HepG2 (cell line): ENCODE results near the gene DAB2IP. TPM values are rescaled to one million over a fixed set of nuclear protein-coding genes. Genes with fewer than 3 reads are reported as not detected.

Experiments used
- ATAC-seq: fragments of 200-7000 bp; cut with Tn5 transposase; 3 replicates; pipeline ENCODE4 v1.9.1; 2020; ENCODE audit warnings: mild to moderate bottlenecking, moderate library complexity
- BruUV-seq: library from RNA; stranded (reverse); fragments of 400-500 nt; replicated peaks from 2 replicates; lab custom pipeline; 2021; lab: Mats Ljungman, UMichigan
- CTCF ChIA-PET: fragments of 300-600 bp; formaldehyde crosslinking; extraction: SDS; loops from one replicate; lab custom pipeline; 2021; ENCODE audit warnings: low total read pairs, inconsistent platforms, low intra/inter-chr PET ratio; lab: Yijun Ruan, JAX
- POLR2A ChIA-PET: fragments of 350-600 bp; sonication (Branson Sonifier 250); formaldehyde crosslinking; loops from one replicate; lab custom pipeline; 2020; ENCODE audit warnings: antibody characterized with exemption, inconsistent platforms; lab: Yijun Ruan, JAX
- DNase-seq: peaks from one replicate; pipeline ENCODE4 v3.0.0-alpha.2; 2015; ENCODE audit warnings: low spot score
- FAIRE-seq: peaks from 3 replicates; lab custom pipeline; 2011; peaks lifted over from hg19 to GRCh38; lab: Jason Lieb, UNC
- H2AFZ ChIP-seq: one replicate; pipeline ENCODE4 v1.6.1; 2011; ENCODE audit warnings: low read length, inconsistent platforms
- H3K27ac ChIP-seq: fragments of 300-600 bp; 3 replicates; pipeline ENCODE4 v1.8.0; 2011; ENCODE audit warnings: mixed run types, mild to moderate bottlenecking, mixed read lengths, low read length, inconsistent platforms; ENCODE audit not compliant: insufficient read depth; ENCODE audit errors: extremely low read length
- H3K27me3 ChIP-seq, 2 experiments: fragments of 200-600 bp in 1 of 2; 2 replicates in 1 of 2; 3 replicates in 1 of 2; pipeline versions ENCODE4 v1.6.0 to v1.8.0; 2011; ENCODE audit warnings: low read length in 2 of 2, mild to moderate bottlenecking in 2 of 2, moderate library complexity in 2 of 2, inconsistent platforms in 1 of 2; ENCODE audit not compliant: insufficient read depth in 2 of 2, control insufficient read depth in 1 of 2
- H3K36me3 ChIP-seq, 2 experiments: fragments of 200-600 bp in 1 of 2; replicated peaks in 1 of 2; 2 replicates in 1 of 2; 3 replicates in 1 of 2; pipeline versions ENCODE4 v1.5.1 to v1.8.0; 2011; ENCODE audit warnings: low read length in 2 of 2, inconsistent platforms in 1 of 2; ENCODE audit not compliant: insufficient read depth in 2 of 2, control insufficient read depth in 1 of 2
- H3K4me1 ChIP-seq: 2 replicates; pipeline ENCODE4 v1.5.1; 2012; ENCODE audit warnings: low read length, inconsistent platforms; ENCODE audit not compliant: insufficient read depth
- H3K4me2 ChIP-seq: 2 replicates; pipeline ENCODE4 v1.6.0; 2011; ENCODE audit warnings: low read depth, low read length, inconsistent platforms
- H3K4me3 ChIP-seq, 3 experiments: fragments of 200-600 bp in 1 of 3; sonication (generic), shearing (Covaris generic) in 1 of 3; replicated peaks in 1 of 3; 2 replicates each; pipeline ENCODE4 v1.5.1; 2011 to 2016; ENCODE audit warnings: low read length in 3 of 3, inconsistent platforms in 2 of 3, low read depth in 2 of 3, mild to moderate bottlenecking in 2 of 3, control low read depth in 1 of 3, mixed read lengths in 1 of 3; ENCODE audit not compliant: insufficient read depth in 1 of 3
- H3K79me2 ChIP-seq: one replicate; pipeline ENCODE4 v1.6.1; 2011; ENCODE audit warnings: low read length, inconsistent platforms; ENCODE audit not compliant: insufficient read depth
- H3K9ac ChIP-seq: 2 replicates; pipeline ENCODE4 v1.6.0; 2011; ENCODE audit warnings: mild to moderate bottlenecking, low read depth, low read length, inconsistent platforms; ENCODE audit not compliant: insufficient read depth
- H3K9me3 ChIP-seq: 2 replicates; pipeline ENCODE4 v1.5.1; 2012; ENCODE audit warnings: mild to moderate bottlenecking, low read length
- H4K20me1 ChIP-seq: 2 replicates; pipeline ENCODE4 v1.6.0; 2011; ENCODE audit warnings: inconsistent platforms, mild to moderate bottlenecking, low read length, moderate library complexity; ENCODE audit not compliant: insufficient read depth
- KDM5B ChIP-seq: sonication (generic); formaldehyde crosslinking; IDR thresholded peaks from 2 replicates; pipeline ENCODE4 v1.4.0; 2020; ENCODE audit warnings: missing genetic modification reagents, mild to moderate bottlenecking, borderline replicate concordance
- PAX8 ChIP-seq: sonication (generic); formaldehyde crosslinking; IDR thresholded peaks from 2 replicates; pipeline ENCODE4 v1.8.0; 2022; ENCODE audit warnings: mild to moderate bottlenecking, missing genetic modification reagents, borderline replicate concordance
- PRMT3 ChIP-seq: sonication (generic); formaldehyde crosslinking; IDR thresholded peaks from 2 replicates; pipeline ENCODE4 v1.8.1; 2022; ENCODE audit warnings: low read depth, mild to moderate bottlenecking, moderate library complexity, missing genetic modification reagents, borderline replicate concordance
- RBFOX2 ChIP-seq: fragments of 200-400 bp; formaldehyde crosslinking; IDR thresholded peaks from 2 replicates; pipeline ENCODE4 v1.6.1; 2017; ENCODE audit warnings: low read depth, mild to moderate bottlenecking, low read length
- SP1 ChIP-seq, 2 experiments: fragments of 450-650 bp in 1 of 2; sonication (generic) in 1 of 2; formaldehyde crosslinking in 1 of 2; IDR thresholded peaks; 2 replicates each; pipeline versions ENCODE4 v1.4.0 to v1.6.1; 2016 to 2020; ENCODE audit warnings: missing genetic modification reagents in 1 of 2
- ZNF512B ChIP-seq: sonication (generic); formaldehyde crosslinking; IDR thresholded peaks from 2 replicates; pipeline ENCODE4 v1.5.1; 2020; ENCODE audit warnings: missing genetic modification reagents, mild to moderate bottlenecking, borderline replicate concordance
- WGBS: methylation state at CpG from one replicate; pipeline ENCODE4 v1.1.6; 2017; ENCODE audit warnings: low lambda C conversion rate; 5-methylcytosine and 5-hydroxymethylcytosine counted together
- in situ Hi-C: cut with HindIII; loops from 2 replicates; pipeline ENCODE4 v1.10.0; 2017; ENCODE audit warnings: low pct_unique_long_range_greater_than_20kb; ENCODE audit not compliant: extremely low pct_ligation_motif_present
- intact Hi-C: fragments of 100-400 bp; cut with micrococcal nuclease; formaldehyde crosslinking; loops from one replicate; pipeline ENCODE4 v1.10.0; 2022; ENCODE audit not compliant: unreplicated experiment
- polyA plus RNA-seq, 8 experiments: library from polyadenylated mRNA; depleted of rRNA in 3 of 8; stranded (reverse) in 7 of 8; unstranded in 1 of 8; fragments of >200 nt; fragmentation: Illumina TruSeq in 4 of 8; extraction: Trizol in 4 of 8; gene quantifications; 2 replicates each; pipeline versions ENCODE4 v1.2.1 to v1.2.3, GENCODE V29; 2011 to 2016; ENCODE audit warnings: low read depth in 4 of 8, missing spikeins in 1 of 8, mixed read lengths in 1 of 8; ENCODE audit not compliant: insufficient read depth in 1 of 8
- total RNA-seq, 5 experiments: library from RNA; depleted of rRNA; stranded (reverse); fragments of >200 nt; fragmentation: Illumina TruSeq; extraction: Trizol; gene quantifications; 2 replicates each; pipeline ENCODE4 v1.2.3, GENCODE V29; 2016; ENCODE audit warnings: low read depth in 1 of 5

Gene DAB2IP
- total and polyA plus RNA-seq, 2 of the 13 experiments (the other 11 are each of a cell fraction or from before 2014, with no cell fraction given), result 25.3 to 37.9 TPM

GRCh38 chr9:121779381-121780117, 128.1 kb downstream of the DAB2IP start (continued):
- TF ChIP-seq ZNF512B (CRISPR knock-in tag) (no peak), KDM5B (CRISPR knock-in tag) (no peak)

- no peak for DNase-seq
- TF ChIP-seq RBFOX2 (no peak), PRMT3 (CRISPR knock-in tag) (no peak), SP1 (IDR thresholded peaks at IDR 0.05) (no peak), SP1 (CRISPR knock-in tag; IDR thresholded peaks at IDR 0.05) (no peak), PAX8 (CRISPR knock-in tag) (no peak)
- ATAC-seq, result no peak
- H3K9me3 ChIP-seq, result no peaks in the 10 kb centered on the region
- no peaks in the 10 kb centered on the region for H4K20me1 ChIP-seq
- H3K4me2 ChIP-seq, result no peak overlapping the region
- POLR2A ChIA-PET, result no interaction called here
- 97% methylated on average over 16 of the region's 17 CpGs for WGBS
- H3K36me3 ChIP-seq, result peaks cover 38 to 69% of the 10 kb centered on the region in 2 experiments
- no TSS peak for BruUV-seq
- H3K79me2 ChIP-seq, result no peaks in the 10 kb centered on the region
- intact Hi-C loops, result no loop called here
- no peaks in the 10 kb centered on the region for H3K4me1 ChIP-seq
- CTCF ChIA-PET, result no interaction called here
- no peak overlapping the region for H3K9ac ChIP-seq
- no peak overlapping the region for H2AFZ ChIP-seq
- no peak overlapping the region for H3K27ac ChIP-seq
- no peaks in the 10 kb centered on the region for H3K27me3 ChIP-seq
- in situ Hi-C loops, result no loop called here
- no peak for FAIRE-seq
- H3K4me3 ChIP-seq, result no peak overlapping the region
These were observed 129.0 kb downstream of the DAB2IP start for GRCh38 chr9:121780177-121781040.
